ENCODE results near the gene CDC42BPB. TPM values are rescaled to one million over a fixed set of nuclear protein-coding genes. Genes with fewer than 3 reads are reported as not detected.

The CDC42BPB gene
- total RNA-seq, 1 experiment from 2014 or later: 103 TPM

GRCh38 chr14:102909462-102909861 lies 147.9 kb downstream of the CDC42BPB start:
- Histone ChIP-seq H2BK15ac (ENCODE audit: low read depth, low read length) (no peak overlapping the region), H2AK5ac (ENCODE audit: insufficient read length, low read length) (no peak overlapping the region), H3K23me2 (ENCODE audit: insufficient read length, low read depth, low read length, poor library complexity, severe bottlenecking) (no peaks in the 10 kb centered on the region), H3K4ac (ENCODE audit: low read depth, low read length) (no peak overlapping the region), H3K27ac (ENCODE audit: insufficient read length, low read depth, low read length) (no peak overlapping the region), H3K14ac (ENCODE audit: insufficient read depth, low read length) (no peak overlapping the region; the same call in 1 of the 2 replicates), H3K9me3 (ENCODE audit: control insufficient read depth, low read depth, low read length) (no peaks in the 10 kb centered on the region), H4K20me1 (ENCODE audit: control insufficient read depth, insufficient read depth, insufficient read length) (no peaks in the 10 kb centered on the region), H3K79me2 (ENCODE audit: insufficient read depth, low read length) (no peaks in the 10 kb centered on the region), H4K91ac (ENCODE audit: insufficient read length, low read depth, low read length) (no peak overlapping the region), H3K79me1 (ENCODE audit: insufficient read depth, low read depth, low read length, poor library complexity, severe bottlenecking) (no peaks in the 10 kb centered on the region), H3K27me3 (ENCODE audit: insufficient read depth, low read length) (no peaks in the 10 kb centered on the region), H3K4me2 (ENCODE audit: insufficient read depth, insufficient read length, low read length) (no peak overlapping the region), H4K8ac (replicated peaks; ENCODE audit: insufficient read length, low read depth, low read length) (no peak overlapping the region), H2BK12ac (ENCODE audit: insufficient read length, low read depth, low read length) (no peak overlapping the region), H4K5ac (ENCODE audit: insufficient read length, low read depth, low read length) (no peak overlapping the region), H2BK120ac (ENCODE audit: low read depth, low read length, poor library complexity, severe bottlenecking) (no peak overlapping the region), H3T11ph (ENCODE audit: low read length) (no peak overlapping the region), H3K9ac (ENCODE audit: extremely low read depth, insufficient read length, low read length) (no peak overlapping the region), H2AFZ (ENCODE audit: low read length) (no peak overlapping the region), H2BK5ac (ENCODE audit: insufficient read length, low read length) (no peak overlapping the region), H2BK20ac (ENCODE audit: low read depth, low read length, poor library complexity, severe bottlenecking) (no peak overlapping the region), H3K23ac (ENCODE audit: insufficient read length, low read depth, low read length) (no peak overlapping the region), H3K18ac (ENCODE audit: insufficient read length, low read depth, low read length) (no peak overlapping the region), H3K4me1 (ENCODE audit: insufficient read depth, low read length) (no peaks in the 10 kb centered on the region), H3K56ac (ENCODE audit: insufficient read length, low read depth, low read length) (no peak overlapping the region)
- Mint-ChIP-seq H3K36me3 (ENCODE audit: insufficient read depth in 1 of 3, low read depth in 3 of 3) (peaks cover 22 to 31% (median 28%) of the 10 kb centered on the region in 3 experiments), H3K27ac (0 out of 7 replicates have a peak overlapping the region, but pooled peaks of 1 of the 3 experiments have one; percentile 48), H3K9me3 (peaks cover 16 to 17% of the 10 kb centered on the region in 2 experiments), H3K4me3 (no peak overlapping the region), H3K27me3 (ENCODE audit: low read depth) (no peaks in the 10 kb centered on the region), H3K4me1 (no peaks in the 10 kb centered on the region; a peak in 1 of 4 replicates)
- WGBS (ENCODE audit: extremely low coverage, insufficient read length, low lambda C conversion rate): no CpG with 5 or more reads among the region's 10 CpGs
- no peak for DNase-seq
- TF ChIP-seq, protein P1, sequence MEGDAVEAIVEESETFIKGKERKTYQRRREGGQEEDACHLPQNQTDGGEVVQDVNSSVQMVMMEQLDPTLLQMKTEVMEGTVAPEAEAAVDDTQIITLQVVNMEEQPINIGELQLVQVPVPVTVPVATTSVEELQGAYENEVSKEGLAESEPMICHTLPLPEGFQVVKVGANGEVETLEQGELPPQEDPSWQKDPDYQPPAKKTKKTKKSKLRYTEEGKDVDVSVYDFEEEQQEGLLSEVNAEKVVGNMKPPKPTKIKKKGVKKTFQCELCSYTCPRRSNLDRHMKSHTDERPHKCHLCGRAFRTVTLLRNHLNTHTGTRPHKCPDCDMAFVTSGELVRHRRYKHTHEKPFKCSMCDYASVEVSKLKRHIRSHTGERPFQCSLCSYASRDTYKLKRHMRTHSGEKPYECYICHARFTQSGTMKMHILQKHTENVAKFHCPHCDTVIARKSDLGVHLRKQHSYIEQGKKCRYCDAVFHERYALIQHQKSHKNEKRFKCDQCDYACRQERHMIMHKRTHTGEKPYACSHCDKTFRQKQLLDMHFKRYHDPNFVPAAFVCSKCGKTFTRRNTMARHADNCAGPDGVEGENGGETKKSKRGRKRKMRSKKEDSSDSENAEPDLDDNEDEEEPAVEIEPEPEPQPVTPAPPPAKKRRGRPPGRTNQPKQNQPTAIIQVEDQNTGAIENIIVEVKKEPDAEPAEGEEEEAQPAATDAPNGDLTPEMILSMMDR (conservative IDR thresholded peaks at IDR 0.05): no peak

Measured in H9 (cell line).